HS-5 (cell line): ENCODE measurements around the gene HTR3C.

ENCODE experiments used
- DNase-seq: peaks from one replicate; pipeline ENCODE4 v3.0.0-alpha.2; 2012; ENCODE audit warnings: low read depth

Gene HTR3C

GRCh38 chr3:184092199-184092598 lies 39.4 kb downstream of the HTR3C start:
- no peak for DNase-seq

- no peak for DNase-seq
Observed at GRCh38 chr3:184096811-184097383, 44.0 kb downstream of the HTR3C start, which contains the start of gene HTR3E. Gene HTR3E, plus strand, starts transcription at chr3:184097064. Its CDS starts 466 bp downstream, at chr3:184097530.

- DNase-seq, result no peak
Observed at GRCh38 chr3:184097556-184097955, 44.7 kb downstream of the HTR3C start.

- DNase-seq, result no peak
Observed at GRCh38 chr3:184099806-184100686, 47.2 kb downstream of the HTR3C start.
